Panc1 (cell line): ENCODE measurements around the gene RARB.

Experiments used
- POLR2AphosphoS5 ChIP-seq: IDR thresholded peaks from 2 replicates; pipeline ENCODE4 v1.6.1; 2012; ENCODE audit warnings: mild to moderate bottlenecking, low read depth, low read length, moderate library complexity
- TCF7L2 ChIP-seq: IDR thresholded peaks from 2 replicates; pipeline ENCODE4 v1.6.1; 2011; ENCODE audit warnings: mild to moderate bottlenecking, low read depth, low read length, inconsistent platforms
- TF ChIP-seq, protein P1 (sequence below): fragments of 450-650 bp; IDR thresholded peaks from 2 replicates; pipeline ENCODE4 v1.5.1; 2017; ENCODE audit warnings: mild to moderate bottlenecking
- TF ChIP-seq, protein P2 (sequence below), 2 experiments: IDR thresholded peaks; 2 replicates each; pipeline ENCODE4 v1.6.1; 2011 to 2012; ENCODE audit warnings: low read depth in 2 of 2, control low read depth in 1 of 2, low read length in 1 of 2, mild to moderate bottlenecking in 1 of 2, moderate library complexity in 1 of 2; ENCODE audit not compliant: insufficient read depth in 1 of 2

DNA sequence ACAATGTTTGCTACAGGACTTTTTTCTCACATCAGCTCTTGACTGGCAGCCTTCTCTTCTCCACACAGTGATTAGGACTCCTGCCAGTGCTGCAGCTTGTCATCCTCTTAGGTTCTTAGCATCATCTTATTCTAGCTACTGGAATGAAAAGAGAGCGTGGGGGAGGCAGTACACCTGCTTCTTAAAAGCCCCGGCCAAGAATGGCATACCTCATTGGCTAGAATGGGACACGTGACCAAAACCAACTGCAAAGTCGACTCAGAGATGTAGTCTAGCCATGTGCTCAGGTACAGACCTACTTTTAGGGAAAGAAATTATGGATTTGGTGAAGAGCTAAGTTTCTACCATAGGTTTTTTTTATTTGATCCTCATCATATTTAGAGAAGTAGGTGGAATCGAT lies 44.1 kb downstream of the RARB start:
- TF ChIP-seq, protein P1, sequence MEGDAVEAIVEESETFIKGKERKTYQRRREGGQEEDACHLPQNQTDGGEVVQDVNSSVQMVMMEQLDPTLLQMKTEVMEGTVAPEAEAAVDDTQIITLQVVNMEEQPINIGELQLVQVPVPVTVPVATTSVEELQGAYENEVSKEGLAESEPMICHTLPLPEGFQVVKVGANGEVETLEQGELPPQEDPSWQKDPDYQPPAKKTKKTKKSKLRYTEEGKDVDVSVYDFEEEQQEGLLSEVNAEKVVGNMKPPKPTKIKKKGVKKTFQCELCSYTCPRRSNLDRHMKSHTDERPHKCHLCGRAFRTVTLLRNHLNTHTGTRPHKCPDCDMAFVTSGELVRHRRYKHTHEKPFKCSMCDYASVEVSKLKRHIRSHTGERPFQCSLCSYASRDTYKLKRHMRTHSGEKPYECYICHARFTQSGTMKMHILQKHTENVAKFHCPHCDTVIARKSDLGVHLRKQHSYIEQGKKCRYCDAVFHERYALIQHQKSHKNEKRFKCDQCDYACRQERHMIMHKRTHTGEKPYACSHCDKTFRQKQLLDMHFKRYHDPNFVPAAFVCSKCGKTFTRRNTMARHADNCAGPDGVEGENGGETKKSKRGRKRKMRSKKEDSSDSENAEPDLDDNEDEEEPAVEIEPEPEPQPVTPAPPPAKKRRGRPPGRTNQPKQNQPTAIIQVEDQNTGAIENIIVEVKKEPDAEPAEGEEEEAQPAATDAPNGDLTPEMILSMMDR: no peak
- TF ChIP-seq POLR2AphosphoS5 (no peak), TCF7L2 (no peak)
- TF ChIP-seq, protein P2, sequence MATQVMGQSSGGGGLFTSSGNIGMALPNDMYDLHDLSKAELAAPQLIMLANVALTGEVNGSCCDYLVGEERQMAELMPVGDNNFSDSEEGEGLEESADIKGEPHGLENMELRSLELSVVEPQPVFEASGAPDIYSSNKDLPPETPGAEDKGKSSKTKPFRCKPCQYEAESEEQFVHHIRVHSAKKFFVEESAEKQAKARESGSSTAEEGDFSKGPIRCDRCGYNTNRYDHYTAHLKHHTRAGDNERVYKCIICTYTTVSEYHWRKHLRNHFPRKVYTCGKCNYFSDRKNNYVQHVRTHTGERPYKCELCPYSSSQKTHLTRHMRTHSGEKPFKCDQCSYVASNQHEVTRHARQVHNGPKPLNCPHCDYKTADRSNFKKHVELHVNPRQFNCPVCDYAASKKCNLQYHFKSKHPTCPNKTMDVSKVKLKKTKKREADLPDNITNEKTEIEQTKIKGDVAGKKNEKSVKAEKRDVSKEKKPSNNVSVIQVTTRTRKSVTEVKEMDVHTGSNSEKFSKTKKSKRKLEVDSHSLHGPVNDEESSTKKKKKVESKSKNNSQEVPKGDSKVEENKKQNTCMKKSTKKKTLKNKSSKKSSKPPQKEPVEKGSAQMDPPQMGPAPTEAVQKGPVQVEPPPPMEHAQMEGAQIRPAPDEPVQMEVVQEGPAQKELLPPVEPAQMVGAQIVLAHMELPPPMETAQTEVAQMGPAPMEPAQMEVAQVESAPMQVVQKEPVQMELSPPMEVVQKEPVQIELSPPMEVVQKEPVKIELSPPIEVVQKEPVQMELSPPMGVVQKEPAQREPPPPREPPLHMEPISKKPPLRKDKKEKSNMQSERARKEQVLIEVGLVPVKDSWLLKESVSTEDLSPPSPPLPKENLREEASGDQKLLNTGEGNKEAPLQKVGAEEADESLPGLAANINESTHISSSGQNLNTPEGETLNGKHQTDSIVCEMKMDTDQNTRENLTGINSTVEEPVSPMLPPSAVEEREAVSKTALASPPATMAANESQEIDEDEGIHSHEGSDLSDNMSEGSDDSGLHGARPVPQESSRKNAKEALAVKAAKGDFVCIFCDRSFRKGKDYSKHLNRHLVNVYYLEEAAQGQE (IDR thresholded peaks at IDR 0.05; ENCODE audit: insufficient read depth in 1 of 2, low read depth in 2 of 2, low read length in 1 of 2): no peak
